HepG2 (cell line): ENCODE results near the gene A4GNT. TPM values are rescaled to one million over a fixed set of nuclear protein-coding genes. Genes with fewer than 3 reads are reported as not detected.

ENCODE experiments used
- CHCHD3 ChIP-seq: sonication (generic); formaldehyde crosslinking; IDR thresholded peaks from 2 replicates; pipeline ENCODE4 v1.8.0; 2022; ENCODE audit warnings: mild to moderate bottlenecking, missing genetic modification reagents, moderate library complexity
- KDM5A ChIP-seq: fragments of 200-600 bp; sonication (generic); IDR thresholded peaks from 2 replicates; pipeline ENCODE4 v1.7.0; 2018; ENCODE audit warnings: antibody characterized with exemption, mild to moderate bottlenecking, low read length, borderline replicate concordance
- PITX1 ChIP-seq: sonication (generic); formaldehyde crosslinking; IDR thresholded peaks from 2 replicates; pipeline ENCODE4 v1.5.1; 2020; ENCODE audit warnings: mild to moderate bottlenecking, missing genetic modification reagents
- PRDM10 ChIP-seq: sonication (generic); formaldehyde crosslinking; IDR thresholded peaks from 2 replicates; pipeline ENCODE4 v1.4.0; 2020; ENCODE audit warnings: low read depth, missing genetic modification reagents
- RERE ChIP-seq: IDR thresholded peaks from 2 replicates; pipeline ENCODE4 v1.6.1; 2016; ENCODE audit warnings: low read depth, missing genetic modification reagents, missing compliant biosample characterization
- polyA plus RNA-seq, 8 experiments: library from polyadenylated mRNA; depleted of rRNA in 3 of 8; stranded (reverse) in 7 of 8; unstranded in 1 of 8; fragments of >200 nt; fragmentation: Illumina TruSeq in 4 of 8; extraction: Trizol in 4 of 8; gene quantifications; 2 replicates each; pipeline versions ENCODE4 v1.2.1 to v1.2.3, GENCODE V29; 2011 to 2016; ENCODE audit warnings: low read depth in 4 of 8, missing spikeins in 1 of 8, mixed read lengths in 1 of 8; ENCODE audit not compliant: insufficient read depth in 1 of 8
- total RNA-seq, 5 experiments: library from RNA; depleted of rRNA; stranded (reverse); fragments of >200 nt; fragmentation: Illumina TruSeq; extraction: Trizol; gene quantifications; 2 replicates each; pipeline ENCODE4 v1.2.3, GENCODE V29; 2016; ENCODE audit warnings: low read depth in 1 of 5

The A4GNT gene
- total and polyA plus RNA-seq, 2 of the 13 experiments (the other 11 are each of a cell fraction or from before 2014, with no cell fraction given) = not detected

GRCh38 chr3:138114431-138114918, 17.7 kb downstream of the A4GNT start (continued):
- TF ChIP-seq RERE (CRISPR knock-in tag) (no peak), CHCHD3 (CRISPR knock-in tag) (no peak), PRDM10 (no peak), KDM5A (no peak), PITX1 (0 out of 2 replicates have a peak, but pooled peaks have one; percentile 4)
